HG03159 (cell line): Measurements from ENCODE around the gene ANKAR.
A peak's percentile ranks its signal among the peaks of the same experiment; 100 is the strongest.
"Not testable (repeated sequence)": the region's sequence is repeated elsewhere in the genome, so short reads cannot be mapped to it uniquely, and the experiment has no call there.

Source experiments
- ATAC-seq: cut with Tn5 transposase; IDR thresholded peaks from one replicate; pipeline ENCODE4 v1.9.1; 2021; ENCODE audit warnings: mild to moderate bottlenecking, moderate library complexity; ENCODE audit not compliant: unreplicated experiment

Gene ANKAR

DNA sequence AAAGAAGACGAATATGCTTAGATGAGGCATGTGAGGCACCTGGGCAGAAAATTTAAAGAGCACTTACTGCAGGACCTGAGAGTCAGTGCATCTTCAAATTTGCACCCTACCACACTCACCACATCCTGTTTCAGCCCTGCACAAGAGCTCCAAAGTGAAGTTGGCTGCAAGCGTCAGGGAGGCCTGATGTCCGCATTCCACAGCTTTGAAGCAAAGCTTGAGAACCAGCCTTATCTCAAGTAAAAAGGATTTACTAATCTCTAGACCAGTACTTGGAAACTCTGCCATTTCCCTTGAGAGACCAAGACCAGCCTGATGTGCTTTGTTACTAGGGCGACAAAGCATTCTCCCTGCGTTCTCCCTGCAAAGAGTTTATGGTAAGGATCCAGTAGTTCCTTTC is 16.6 kb upstream of the ANKAR start:
- peak; percentile 45 for ATAC-seq

DNA sequence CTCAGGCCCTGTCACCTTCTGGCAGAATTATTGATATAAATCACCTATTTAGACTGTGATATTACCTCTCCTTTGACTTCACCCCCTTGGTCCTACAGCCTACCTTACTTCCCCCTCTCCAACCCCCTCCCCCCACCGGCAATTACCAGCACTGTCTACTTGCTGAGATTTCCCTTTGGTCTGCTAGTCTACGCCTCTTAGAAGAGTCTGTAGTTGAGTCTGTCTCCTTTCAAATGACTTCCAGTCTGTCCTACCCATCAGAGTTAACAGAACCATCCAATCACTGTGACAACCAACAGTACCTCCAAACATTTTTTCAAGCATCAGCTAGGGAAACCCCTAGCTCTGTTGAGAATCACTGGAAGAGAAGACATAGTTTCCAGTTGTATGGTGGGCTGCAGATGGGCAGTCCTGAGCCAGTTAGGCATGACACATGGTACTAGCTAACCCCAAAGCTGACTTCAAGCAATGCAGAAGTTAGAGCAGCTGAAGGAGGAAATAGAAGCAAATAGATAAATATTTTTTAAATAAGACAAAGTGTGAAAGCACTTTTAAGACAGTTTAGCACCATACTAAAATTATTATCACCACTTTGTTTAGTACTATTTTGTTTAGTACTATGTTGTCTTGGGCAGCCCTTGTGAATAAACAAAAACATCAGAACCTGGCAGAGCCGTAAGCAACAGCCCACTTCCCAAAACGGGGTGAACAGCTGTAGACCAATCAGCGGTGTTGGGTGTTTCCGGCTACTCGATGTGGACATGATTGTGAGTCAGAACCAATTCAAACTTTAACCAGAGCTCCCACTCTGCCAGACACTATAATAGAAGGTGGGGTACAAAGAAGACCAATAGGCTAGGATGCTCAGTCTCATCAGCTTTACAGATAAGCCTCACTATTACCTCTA is 15.9 kb upstream of the ANKAR start:
- no peak for ATAC-seq

DNA sequence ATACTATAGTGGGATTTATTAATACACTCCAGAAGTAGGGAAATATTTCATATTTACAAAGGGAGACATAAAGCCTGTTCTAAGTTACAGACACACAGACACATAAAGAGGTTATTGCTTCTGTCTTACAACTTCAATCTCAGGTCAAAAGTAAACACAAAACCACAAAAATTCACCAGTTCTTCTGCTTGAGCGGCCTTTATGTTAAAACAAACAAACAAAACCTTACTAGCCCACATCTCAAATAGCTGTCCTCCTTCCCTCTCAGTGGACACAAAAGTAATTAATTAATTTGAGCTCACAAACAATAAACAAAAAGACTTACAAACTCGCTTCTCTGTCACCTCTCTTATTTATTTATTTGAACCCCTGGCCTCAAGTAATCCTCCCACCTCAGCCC is 14.7 kb upstream of the ANKAR start:
- ATAC-seq: no peak

DNA sequence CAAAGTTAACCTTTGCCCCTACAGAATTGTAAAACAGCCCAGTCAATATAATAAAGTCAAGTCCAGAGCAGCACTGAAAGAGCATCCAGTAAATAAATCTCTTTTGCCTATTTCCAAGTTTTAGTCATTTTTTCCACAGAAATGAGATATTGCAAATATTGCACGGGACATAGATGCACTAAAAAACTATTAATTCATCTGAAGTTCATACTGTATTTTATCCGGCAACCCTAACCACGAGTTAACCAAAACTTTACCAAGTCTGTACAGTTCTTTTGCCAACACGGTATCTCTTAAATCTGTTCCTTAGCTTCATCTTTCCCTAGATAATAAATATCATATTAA is 13.7 kb upstream of the ANKAR start:
- ATAC-seq: no peak

DNA sequence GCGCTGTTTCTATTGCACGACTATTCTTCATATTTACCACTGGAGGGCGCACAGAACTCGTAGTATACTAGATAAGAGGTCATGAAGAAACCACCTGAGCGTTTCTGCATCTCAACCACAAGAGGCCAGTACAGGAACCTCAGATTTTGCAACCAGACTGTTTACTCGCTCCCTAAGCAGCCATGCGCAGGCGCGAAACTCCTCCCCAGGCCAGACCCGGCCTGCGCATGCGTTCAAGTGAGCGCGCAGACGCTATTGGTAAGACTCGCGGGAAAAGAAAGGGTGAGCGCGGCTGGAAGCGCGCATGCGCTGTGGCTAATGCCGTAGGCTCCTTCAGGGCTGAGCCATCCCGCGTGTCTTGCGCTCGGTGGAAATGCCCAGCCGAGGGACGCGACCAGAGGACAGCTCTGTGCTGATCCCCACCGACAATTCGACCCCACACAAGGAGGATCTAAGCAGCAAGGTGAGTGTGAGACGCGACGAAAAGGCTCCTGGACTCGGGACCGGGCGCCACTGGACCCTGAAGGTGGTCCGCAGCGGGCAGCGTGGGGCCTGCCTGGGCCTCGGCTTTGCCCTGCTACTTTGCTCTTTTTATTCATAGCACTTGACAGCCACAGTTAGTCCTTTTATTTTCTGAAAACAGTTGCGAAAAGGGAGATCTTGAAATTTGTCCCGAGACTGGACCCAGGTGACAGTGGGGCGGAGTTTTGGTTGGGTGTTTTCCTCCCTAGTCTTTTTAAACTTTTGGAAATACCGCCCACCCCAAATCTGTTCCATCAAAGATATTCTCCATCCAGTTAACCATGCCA is 13.1 kb upstream of the ANKAR start, which contains the start of gene ASNSD1:
Gene ASNSD1 (plus strand): TSS at position 312 of the 809 bp plus-strand sequence. CDS start 4,674 bp downstream, outside the sequence.
- peak; percentile 95 for ATAC-seq

DNA sequence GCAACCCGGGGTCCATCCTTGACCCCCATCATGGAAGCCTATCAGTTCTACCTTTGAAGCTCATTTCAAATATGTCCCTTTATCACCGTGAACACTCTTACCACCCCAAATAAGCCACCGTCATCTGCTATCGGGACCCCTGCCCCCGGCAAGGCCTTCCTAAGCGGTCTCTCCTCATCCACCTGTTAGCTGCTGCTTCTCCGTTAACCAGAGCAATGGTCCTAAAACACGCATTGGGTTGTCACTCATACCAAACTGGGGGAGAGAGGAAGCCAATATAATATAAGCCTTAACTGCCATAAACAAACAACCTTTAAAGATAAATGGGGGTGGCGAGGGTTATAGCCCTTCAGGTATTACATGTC is 12.5 kb upstream of the ANKAR start:
- ATAC-seq: no peak

DNA sequence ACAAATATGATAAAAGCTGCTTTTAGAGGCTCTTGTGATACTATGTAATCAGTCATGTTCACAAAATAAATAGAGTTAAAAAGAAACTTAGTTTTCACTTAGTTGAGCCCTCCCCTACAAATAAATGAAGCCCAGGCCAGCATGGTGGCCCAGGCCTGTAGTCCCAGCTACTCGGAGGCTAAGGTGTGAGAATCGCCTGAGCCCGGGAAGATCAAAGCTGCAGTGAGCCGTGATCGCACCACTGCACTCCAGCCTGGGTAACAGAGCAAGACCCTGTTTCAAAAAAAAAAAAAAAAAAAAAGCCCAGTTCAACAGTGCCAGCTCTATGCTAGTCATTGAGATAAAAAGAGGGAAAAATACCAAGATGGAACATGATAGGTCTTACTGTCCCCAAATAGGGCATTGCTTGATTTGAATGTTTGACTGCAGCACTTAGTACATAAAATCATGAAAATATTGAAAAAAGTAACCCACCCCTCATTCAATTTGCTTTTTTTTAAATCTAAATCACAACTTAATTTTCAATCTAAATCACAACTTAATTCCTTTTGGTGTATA is 11.7 kb upstream of the ANKAR start:
- ATAC-seq: no peak

DNA sequence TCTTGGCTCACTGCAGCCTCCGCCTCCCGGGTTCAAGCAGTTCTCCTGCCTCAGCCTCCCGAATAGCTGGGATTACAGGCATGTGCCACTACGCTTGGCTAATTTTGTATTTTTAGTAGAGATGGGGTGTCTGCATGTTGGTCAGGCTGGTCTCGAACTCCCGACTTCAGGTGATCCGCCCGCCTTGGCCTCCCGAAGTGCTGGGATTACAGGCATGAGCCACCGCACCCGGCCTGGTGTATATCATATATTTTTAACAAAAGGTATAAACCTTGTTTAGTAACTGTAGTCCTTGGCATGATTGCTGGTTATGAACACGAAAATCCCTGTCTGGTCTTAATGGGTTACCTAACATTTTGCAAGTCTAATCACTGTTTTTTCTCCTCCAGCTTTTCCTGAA is 11.2 kb upstream of the ANKAR start:
- not testable (repeated sequence) for ATAC-seq

DNA sequence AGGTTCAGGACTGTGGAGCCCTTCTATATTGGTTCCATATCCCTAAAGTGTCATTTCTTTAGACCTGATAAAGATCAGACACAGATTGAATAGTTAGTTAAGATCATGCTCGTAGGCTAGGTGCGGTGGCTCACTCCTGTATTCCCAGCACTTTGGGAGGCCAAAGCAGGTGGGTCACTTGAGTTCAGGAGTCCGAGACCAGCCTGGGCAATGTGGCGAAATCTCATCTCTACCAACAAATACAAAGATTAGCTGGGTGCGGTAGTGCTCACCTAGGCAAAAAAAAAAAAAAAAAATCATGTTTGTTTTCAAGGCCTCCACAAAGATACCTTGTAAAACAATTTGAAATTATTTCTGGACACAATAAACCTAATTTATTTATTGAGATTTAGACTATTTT is 4.6 kb upstream of the ANKAR start:
- no peak for ATAC-seq

DNA sequence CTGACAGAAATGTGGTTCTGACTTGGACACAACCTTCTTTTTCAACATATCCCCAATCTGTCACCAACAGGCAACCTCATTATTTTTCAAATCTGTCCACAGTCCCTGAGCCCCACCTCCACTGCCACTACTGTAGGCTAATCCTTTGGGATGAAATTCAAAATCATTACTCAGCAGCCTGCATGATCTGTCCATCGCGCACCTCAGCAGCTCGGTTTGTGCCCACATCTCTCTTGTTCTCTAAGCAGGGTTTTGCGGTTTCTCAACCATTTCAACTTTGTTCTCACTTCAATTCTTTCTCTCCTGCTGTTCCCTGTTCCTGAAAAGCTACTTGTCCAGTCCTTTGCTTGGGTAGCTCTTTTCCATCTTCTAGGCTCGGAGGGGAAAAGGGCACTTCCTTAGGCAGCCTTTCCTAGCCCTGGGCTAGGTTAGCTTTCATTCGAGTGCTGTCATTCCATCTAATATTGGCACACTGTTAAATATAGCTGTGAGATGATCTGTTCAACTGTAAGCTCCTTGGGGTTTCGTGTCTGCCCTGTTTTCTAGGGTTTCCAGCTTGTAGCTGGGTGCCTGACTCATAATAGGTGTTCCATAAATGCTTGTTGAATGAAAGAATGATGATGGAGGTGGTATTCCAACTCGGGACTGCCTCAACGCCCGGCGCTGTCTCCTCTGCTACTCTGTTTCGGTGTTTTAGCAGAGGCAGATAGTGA is 653 bp upstream of the ANKAR start:
- no peak for ATAC-seq

DNA sequence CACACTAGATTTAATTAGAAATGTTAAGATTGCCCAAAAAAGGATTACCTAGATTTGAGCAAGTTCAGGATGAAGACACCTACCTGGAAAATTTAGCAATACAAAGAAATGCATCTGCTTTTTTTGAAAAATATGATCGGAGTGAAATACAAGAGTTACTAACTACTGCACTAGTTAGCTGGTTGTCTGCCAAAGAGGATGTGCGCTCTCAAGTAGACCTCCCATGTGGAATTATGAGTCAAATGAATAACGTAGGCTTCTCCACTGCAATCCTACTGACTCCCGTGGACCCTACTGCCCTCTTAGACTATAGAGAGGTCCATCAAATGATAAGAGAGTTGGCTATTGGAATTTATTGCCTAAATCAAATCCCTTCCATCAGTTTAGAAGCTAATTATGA is 2.0 kb downstream of the ANKAR start:
- no peak for ATAC-seq

DNA sequence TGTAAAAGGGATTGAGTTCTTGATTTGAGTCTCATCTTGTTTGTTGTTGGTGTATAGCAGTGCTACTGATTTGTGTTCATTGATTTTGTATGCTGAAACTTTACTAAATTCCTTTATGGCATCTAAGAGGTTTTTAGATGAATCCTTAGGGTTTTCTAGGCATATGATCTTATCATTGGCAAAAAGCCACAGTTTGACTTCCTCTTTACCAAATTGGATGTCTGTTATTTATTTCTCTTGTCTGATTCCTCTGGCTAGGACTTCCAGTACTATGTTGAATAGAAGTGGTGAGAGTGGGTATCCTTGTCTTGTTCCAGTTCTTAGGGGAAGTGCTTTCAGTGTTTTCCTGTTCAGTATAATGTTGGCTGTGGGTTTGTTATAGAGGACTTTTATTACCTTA is 4.8 kb downstream of the ANKAR start:
- ATAC-seq: no peak

DNA sequence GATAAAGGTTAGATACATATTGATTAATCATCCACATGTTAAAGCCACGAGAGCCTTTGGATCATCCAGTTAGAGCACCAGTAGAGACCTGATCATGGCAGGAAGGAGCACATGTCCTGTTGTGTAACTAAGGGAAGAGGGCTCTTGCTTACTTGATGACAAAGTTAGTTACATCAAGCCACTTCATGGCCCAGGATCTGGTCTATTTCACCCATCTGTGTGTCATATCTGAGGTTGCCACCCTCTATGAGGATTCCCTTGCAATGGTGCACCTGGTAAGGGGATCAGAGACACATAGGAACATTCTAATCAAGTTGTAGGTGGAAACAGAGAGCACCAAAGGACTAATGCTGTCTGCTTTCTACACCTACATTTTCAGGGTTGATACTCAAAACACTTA is 6.7 kb downstream of the ANKAR start:
- ATAC-seq: no peak

DNA sequence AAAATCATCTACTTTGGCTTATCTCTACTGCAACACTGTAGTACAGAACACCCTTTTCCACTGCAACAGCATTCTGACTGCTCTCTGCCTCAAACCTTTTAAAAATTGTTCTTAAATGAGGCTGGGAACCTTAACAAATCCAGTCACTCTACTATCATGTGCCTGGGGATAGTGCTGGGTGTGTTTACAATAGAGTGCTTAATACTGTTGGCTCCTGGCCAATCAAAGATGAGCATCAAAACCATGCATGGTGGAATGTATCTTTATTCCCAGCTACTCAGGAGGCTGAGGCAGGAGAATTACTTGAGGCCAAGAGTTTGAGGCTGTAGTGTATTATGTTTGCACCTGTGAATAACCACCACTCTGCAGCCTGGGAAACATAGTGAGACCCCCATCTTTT is 7.4 kb downstream of the ANKAR start:
- ATAC-seq: no peak

DNA sequence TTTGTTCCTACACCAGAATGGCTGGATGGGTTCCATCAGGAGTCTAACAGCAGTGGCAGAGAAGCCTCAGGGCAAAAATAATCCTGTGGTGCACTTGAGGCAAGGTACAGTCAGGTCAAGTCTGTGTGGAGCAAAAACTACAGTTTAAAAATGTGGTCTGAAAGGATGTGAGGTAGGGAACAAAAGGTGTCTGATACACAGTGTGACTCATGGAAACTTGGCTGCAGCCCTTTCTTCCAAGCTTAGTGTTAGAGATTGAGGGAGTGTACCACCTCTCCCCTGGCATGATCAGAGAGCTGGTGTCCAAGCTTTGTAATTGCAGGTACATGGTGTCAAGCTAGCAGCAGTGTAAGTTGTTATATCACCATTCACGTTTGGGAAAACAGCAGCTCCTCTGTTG is 8.9 kb downstream of the ANKAR start:
- ATAC-seq: no peak

DNA sequence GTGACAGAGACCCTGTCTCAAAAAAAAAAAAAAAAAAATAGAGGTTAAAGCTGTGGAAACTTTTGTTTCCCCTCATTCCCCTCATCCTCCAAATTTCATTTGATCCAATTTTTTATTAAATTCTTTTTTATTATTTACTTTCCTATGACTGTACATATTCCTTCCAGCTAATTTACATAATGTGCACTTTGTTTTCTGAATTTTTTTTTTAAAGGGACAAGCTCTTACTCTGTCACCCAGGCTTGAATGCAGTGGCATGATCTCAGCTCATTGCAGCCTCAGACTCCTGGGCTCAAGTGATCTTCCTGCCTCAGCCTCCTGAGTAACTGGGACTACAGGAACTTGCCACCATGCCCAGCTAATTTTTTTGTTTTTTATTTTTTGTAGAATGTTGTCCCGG is 10.3 kb downstream of the ANKAR start:
- no peak for ATAC-seq

DNA sequence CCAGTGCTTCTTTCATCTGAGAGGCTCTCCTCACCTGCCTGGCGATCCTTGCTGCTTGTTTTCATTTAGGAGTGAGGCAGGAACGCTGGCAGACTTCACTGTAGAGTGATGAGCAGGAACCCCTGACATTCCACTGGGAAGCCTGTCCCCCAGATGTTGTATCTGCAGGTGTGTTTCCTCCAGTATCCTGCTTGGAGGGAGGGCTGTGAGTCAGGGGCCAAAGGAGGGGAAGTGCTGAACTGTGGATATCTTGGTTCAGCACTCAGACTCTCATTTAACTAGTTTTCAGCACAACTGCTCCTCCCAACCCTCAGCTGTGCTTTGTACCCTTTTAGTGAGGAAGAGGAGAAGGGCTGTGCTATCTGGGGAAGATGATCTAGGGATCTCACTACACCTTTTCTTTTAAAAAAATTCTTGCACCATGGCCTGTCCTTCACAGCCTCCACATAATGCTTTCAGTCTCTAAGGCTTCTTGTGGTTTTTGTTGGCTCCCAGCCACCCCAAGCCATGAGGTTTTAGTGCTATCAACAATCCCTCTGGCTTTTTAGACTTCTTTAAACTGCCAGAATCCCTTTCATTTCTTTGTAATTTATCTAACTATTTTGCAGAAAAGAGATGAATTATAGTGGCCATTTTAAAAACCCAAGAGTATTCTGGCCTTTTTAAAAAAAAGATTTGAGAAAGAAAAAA is 11.2 kb downstream of the ANKAR start:
- peak; percentile 59 for ATAC-seq

DNA sequence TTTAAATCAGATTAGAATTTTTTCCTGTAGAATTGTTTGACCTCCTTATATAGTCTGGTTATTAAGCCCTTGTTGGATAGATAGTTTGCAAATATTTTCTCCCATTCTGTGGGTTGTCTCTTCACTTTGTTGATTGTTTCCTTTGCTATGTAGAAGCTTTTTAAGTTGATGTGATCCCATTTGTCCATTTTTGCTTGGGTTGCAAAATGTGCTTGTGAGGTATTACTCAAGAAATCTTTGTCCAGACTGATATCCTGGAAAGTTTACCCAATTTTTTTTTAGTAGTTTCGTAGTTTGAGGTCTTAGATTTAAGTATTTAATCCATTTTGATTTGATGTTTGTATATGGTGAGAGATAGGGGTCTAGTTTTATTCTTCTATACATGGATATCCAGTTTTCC is 13.3 kb downstream of the ANKAR start:
- ATAC-seq: not testable (repeated sequence)

DNA sequence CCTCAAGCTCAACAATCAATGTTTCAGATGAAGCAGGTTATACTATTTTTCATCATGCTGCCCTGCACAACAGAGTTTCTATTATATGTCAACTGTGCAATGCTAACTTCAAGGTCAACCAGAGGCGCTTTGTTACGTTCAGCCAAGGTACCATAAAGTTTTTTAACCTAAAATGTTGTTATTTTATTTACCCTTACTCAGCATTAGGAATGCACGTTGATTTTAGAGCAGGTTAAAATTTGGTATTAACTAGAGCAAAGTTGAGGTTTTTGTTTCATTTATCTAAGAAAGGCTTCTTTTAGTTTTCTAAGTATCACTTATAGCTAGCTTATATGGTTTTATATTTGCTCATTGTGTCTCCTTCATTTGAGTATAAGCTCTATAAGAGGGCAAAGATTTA is 21.8 kb downstream of the ANKAR start:
- ATAC-seq: no peak

DNA sequence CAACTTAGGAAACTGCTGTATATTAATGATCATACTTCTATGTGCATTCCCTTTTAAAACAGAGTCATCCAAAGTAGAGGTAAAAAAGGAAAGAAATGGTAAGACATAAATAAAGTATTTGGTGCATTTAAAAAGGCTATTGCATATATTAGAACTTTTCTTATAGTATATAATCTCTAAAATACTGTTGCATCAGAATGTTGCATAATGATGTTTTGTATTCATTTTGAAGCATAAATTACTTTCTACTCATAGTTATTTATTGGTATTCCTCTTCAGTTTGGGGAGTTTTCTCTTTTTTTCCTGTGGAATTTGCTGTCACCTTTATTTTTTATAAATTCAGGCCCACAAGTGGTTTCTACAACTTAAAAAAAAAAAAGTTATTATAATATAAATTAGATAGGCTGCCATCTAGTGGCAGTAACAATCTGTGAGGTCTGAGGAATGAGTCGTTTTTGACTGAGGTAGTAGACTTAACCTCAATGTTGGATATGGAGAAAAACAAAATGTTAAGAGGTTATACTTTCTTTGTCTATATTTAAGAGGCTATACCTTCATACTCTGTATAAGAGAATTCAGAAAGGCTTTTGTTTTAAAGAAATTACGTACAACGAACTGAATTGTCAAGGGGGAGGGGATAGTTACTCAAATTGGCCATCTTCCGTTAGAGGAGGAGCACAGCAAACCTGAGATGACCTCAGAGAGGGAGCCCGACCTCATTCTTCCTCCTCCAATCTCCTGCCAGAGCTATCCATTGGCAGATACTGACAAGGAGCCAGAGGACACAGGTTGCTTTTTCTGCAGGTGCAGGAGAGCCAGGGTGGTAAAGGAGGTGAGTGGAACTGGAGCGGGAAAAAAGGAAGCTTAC is 23.8 kb downstream of the ANKAR start:
- ATAC-seq: no peak
